Measurements from ENCODE around the gene COQ4. TPM values are rescaled to one million over a fixed set of nuclear protein-coding genes. Genes with fewer than 3 reads are reported as not detected.
A peak's percentile ranks its signal among the peaks of the same experiment; 100 is the strongest.

COQ4 gene
- total RNA-seq, 2 donors from 2014 or later = 48.1 to 50.7 TPM

DNA sequence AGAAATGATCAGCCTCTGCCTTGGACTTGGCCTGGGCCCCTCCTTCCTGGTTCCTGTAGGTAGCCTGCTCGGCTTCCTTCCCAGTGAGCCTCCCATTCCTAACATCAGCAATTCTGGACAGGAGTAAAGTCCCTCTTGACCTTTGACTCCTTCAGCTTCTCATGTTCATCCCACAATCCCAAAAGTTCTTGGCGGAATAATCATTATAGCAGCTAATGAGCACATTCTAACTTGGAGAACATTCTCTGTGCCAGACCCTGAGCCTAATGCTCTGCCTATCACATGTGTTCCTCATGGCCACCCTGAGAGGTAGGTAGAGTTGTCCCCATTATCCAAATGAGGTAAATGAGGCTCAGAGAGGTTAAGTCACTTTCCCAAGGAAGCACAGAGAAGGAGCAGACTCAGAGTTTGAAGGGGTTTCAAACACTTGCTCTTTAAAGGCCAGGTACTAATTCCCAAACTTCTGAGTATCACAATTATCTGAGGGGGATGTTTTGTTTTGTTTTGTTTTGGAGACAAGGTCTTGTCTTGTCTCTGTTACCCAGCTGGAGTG is 25.3 kb upstream of the COQ4 start:
- no peaks in the 10 kb centered on the region for H3K4me1 Mint-ChIP-seq
- Histone ChIP-seq H3K27ac (ENCODE audit: low read depth, low read length) (no peak overlapping the region), H3K4me1 (ENCODE audit: control insufficient read depth, insufficient read depth, low read length) (no peaks in the 10 kb centered on the region), H3K36me3 (ENCODE audit: control insufficient read depth, insufficient read depth, low read length) (no peaks in the 10 kb centered on the region), H3K27me3 (ENCODE audit: control insufficient read depth, insufficient read depth, low read length, poor library complexity, severe bottlenecking) (no peaks in the 10 kb centered on the region), H3K9me3 (ENCODE audit: control insufficient read depth, low read length) (no peaks in the 10 kb centered on the region), H3K4me3 (ENCODE audit: low read length) (no peak overlapping the region), H3K9ac (ENCODE audit: extremely low read depth, low read length, poor library complexity, severe bottlenecking) (no peak overlapping the region)
- WGBS, 2 experiments (ENCODE audit: insufficient coverage in 1 of 2, insufficient read length in 1 of 2) = 90 to 99% methylated on average over 2 of the region's 2 CpGs
- H3K4me3 Mint-ChIP-seq = no peak overlapping the region
- H3K9me3 Mint-ChIP-seq = no peaks in the 10 kb centered on the region
- TF ChIP-seq, protein P1, sequence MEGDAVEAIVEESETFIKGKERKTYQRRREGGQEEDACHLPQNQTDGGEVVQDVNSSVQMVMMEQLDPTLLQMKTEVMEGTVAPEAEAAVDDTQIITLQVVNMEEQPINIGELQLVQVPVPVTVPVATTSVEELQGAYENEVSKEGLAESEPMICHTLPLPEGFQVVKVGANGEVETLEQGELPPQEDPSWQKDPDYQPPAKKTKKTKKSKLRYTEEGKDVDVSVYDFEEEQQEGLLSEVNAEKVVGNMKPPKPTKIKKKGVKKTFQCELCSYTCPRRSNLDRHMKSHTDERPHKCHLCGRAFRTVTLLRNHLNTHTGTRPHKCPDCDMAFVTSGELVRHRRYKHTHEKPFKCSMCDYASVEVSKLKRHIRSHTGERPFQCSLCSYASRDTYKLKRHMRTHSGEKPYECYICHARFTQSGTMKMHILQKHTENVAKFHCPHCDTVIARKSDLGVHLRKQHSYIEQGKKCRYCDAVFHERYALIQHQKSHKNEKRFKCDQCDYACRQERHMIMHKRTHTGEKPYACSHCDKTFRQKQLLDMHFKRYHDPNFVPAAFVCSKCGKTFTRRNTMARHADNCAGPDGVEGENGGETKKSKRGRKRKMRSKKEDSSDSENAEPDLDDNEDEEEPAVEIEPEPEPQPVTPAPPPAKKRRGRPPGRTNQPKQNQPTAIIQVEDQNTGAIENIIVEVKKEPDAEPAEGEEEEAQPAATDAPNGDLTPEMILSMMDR (conservative IDR thresholded peaks at IDR 0.05) = no peak
- H3K27me3 Mint-ChIP-seq (ENCODE audit: insufficient read depth) = no peaks in the 10 kb centered on the region
- H3K27ac Mint-ChIP-seq = no peak overlapping the region
- no peak for DNase-seq
- no peaks in the 10 kb centered on the region for H3K36me3 Mint-ChIP-seq (ENCODE audit: low read depth)

DNA sequence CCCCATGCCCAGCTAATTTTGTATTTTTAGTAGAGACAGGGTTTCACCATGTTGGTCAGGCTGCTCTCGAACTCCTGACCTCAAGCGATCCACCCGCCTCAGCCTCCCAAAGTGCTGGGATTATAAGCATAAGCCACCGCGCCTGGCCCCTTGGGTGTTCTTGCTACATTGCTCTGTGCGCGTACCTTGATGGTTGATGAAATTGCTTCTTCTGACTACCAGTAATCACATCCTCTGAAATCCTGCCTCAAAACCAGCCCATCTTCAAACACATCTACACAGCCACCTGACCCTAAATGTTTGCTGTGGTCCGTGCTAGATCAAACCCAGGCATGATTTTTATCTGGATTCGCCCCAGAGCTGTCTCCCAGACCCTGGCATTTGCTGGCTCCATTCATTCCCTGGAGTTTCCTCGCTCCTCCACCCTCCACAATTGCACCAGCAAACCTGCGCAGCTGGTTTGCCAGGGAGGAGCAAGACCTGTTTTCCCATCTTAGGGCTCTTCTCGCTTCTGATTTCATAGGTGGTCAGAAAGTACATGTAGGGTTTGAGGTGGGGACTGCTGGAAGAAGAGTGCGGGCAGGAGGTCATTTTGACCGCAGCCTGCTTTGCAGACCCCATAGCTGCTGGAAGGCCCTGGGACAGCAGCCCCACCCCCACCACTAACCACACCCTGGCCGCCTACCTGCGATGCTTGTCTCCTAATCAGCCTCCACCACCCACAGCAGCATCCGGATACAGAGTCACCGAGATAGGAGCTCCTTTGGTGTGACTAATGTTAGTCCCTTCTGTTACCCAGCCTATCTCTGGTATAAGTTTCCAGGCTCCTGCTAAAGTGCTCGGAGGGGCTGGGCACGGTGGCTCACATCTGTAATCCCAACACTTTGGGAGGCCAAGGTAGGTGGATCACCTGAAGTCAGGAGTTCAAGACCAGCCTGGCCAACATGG is 23.8 kb upstream of the COQ4 start:
- H3K4me3 Mint-ChIP-seq = no peak overlapping the region
- Histone ChIP-seq H3K36me3 (ENCODE audit: control insufficient read depth, insufficient read depth, low read length) (no peaks in the 10 kb centered on the region), H3K4me1 (ENCODE audit: control insufficient read depth, insufficient read depth, low read length) (no peaks in the 10 kb centered on the region), H3K4me3 (ENCODE audit: low read length) (no peak overlapping the region), H3K9me3 (ENCODE audit: control insufficient read depth, low read length) (no peaks in the 10 kb centered on the region), H3K9ac (ENCODE audit: extremely low read depth, low read length, poor library complexity, severe bottlenecking) (no peak overlapping the region), H3K27ac (ENCODE audit: low read depth, low read length) (no peak overlapping the region), H3K27me3 (ENCODE audit: control insufficient read depth, insufficient read depth, low read length, poor library complexity, severe bottlenecking) (no peaks in the 10 kb centered on the region)
- no peaks in the 10 kb centered on the region for H3K4me1 Mint-ChIP-seq
- TF ChIP-seq, protein P1 (conservative IDR thresholded peaks at IDR 0.05) = no peak
- no peak for DNase-seq
- no peaks in the 10 kb centered on the region for H3K36me3 Mint-ChIP-seq (ENCODE audit: low read depth)
- H3K27ac Mint-ChIP-seq = no peak overlapping the region
- H3K27me3 Mint-ChIP-seq (ENCODE audit: insufficient read depth) = no peaks in the 10 kb centered on the region
- WGBS, 2 experiments (ENCODE audit: insufficient coverage in 1 of 2, insufficient read length in 1 of 2) = 92 to 95% methylated on average over 16 to 20 of the region's 20 CpGs
- H3K9me3 Mint-ChIP-seq = no peaks in the 10 kb centered on the region

DNA sequence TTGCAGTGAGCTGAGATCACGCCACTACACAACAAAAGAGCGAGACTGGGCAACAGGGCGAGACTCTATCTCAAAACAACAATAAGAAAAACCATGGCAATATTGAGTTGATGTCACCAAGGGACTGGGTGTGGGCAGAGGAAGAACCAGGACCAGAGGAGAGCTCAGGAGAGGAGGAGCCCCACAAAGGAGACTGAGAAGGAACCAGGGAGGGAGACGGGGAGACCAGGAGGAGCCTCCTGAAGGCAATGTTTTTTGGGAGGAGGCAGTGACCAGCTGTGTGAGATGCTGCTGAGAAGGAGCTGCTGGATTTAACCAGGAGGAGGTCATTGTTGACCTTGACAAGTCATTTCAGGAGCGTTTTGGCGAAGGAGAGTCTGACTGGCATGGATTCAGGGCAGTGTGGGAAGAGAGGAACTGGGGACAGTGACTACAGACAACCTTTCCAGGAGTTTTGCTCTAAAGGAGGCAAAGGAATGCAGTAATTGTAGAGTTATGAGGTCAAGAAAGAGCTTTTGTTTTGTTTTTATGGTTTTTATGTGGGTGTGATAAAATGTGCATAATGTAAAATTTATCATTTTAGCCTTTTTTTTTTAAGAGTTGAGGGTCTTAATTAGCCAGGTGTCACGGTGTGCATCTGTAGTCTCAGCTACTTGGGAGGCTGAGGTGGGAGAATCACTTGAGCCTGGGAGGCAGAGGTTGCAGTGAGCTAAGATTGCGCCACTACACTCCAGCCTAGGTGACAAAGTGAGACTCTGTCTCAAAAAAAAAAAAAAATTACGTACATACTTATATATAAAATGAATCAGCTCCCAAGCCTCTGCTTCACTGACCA is 18.3 kb upstream of the COQ4 start:
- no peak for DNase-seq
- WGBS, 2 experiments (ENCODE audit: insufficient coverage in 1 of 2, insufficient read length in 1 of 2) = 89 to 93% methylated on average over 5 to 9 of the region's 9 CpGs
- H3K36me3 ChIP-seq (ENCODE audit: control insufficient read depth, insufficient read depth, low read length) = peaks cover 11% of the 10 kb centered on the region
- H3K4me1 ChIP-seq (ENCODE audit: control insufficient read depth, insufficient read depth, low read length) = no peaks in the 10 kb centered on the region
- H3K9ac ChIP-seq (ENCODE audit: extremely low read depth, low read length, poor library complexity, severe bottlenecking) = no peak overlapping the region
- no peak overlapping the region for H3K4me3 ChIP-seq (ENCODE audit: low read length)
- Mint-ChIP-seq H3K27me3 (ENCODE audit: insufficient read depth) (no peaks in the 10 kb centered on the region), H3K27ac (peak overlapping the region; percentile 11), H3K36me3 (ENCODE audit: low read depth) (peaks cover 13% of the 10 kb centered on the region), H3K4me3 (no peak overlapping the region), H3K9me3 (no peaks in the 10 kb centered on the region), H3K4me1 (peaks cover 4% of the 10 kb centered on the region)
- TF ChIP-seq, protein P1 (conservative IDR thresholded peaks at IDR 0.05) = no peak
- H3K27me3 ChIP-seq (ENCODE audit: control insufficient read depth, insufficient read depth, low read length, poor library complexity, severe bottlenecking) = no peaks in the 10 kb centered on the region
- H3K27ac ChIP-seq (ENCODE audit: low read depth, low read length) = no peak overlapping the region
- no peaks in the 10 kb centered on the region for H3K9me3 ChIP-seq (ENCODE audit: control insufficient read depth, low read length)
